Stimulated activated CD8-positive, alpha-beta memory T cell treated with anti-CD3 and anti-CD28 coated beads, Interleukin-4, amount 100 ng/mL, for 1 hour (primary cell): ENCODE data around the gene AGMO.

Experiments used
- DNase-seq, 2 donors: peaks; one replicate each; pipeline ENCODE4 v3.0.0-alpha.2; 2020; ENCODE audit warnings: low read depth in 2 of 2, low spot score in 1 of 2

The AGMO gene

DNA sequence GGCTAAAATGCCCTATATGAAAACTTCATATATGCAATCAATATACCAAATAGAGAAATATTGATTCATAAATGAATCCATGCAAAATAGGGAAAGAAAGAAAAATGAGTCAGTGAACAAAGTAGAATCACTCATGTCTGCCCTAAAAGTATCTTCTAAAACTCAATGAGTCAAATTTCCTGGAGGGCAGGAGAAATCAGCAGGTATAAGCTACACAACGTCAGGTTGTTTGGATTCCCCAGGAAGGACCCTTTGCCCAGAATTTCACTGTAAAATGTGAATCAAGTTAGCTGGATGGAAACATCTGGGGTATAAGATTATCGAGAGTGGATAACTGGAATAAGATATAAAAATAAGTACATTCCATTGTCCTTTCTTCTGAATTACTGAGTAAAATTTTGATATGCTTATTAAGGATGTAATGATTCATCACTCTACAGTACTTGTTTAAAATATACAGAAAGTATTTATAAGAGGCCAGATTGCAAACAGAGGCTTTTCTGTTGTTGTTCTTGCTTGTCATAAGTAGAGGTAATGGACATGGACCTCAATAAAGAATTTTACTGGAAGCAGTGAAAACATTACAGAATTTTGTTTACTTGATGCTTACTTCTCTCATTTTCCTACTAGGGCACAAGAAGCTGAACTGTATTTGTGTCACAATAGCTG lies 99.0 kb downstream of the AGMO start:
- no peak for DNase-seq

DNA sequence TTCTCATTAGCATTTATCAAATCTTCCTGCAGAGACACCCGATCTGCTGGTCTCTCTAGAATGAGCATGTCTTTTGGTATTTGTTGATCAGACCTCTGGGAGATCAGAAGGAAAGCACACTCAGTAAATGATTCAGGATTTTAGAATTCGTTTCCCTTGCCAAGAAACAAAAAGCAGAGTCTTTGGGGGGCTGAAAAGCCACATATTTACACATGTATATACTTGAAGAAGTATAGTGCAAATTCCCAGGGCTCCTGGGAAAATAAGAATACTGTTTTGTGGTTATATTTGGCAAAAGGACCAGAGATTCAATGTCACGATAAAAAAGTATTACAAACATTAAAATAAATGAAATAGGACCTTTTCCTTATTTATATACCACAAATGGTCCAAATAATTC lies 100.2 kb downstream of the AGMO start:
- DNase-seq: no peak

DNA sequence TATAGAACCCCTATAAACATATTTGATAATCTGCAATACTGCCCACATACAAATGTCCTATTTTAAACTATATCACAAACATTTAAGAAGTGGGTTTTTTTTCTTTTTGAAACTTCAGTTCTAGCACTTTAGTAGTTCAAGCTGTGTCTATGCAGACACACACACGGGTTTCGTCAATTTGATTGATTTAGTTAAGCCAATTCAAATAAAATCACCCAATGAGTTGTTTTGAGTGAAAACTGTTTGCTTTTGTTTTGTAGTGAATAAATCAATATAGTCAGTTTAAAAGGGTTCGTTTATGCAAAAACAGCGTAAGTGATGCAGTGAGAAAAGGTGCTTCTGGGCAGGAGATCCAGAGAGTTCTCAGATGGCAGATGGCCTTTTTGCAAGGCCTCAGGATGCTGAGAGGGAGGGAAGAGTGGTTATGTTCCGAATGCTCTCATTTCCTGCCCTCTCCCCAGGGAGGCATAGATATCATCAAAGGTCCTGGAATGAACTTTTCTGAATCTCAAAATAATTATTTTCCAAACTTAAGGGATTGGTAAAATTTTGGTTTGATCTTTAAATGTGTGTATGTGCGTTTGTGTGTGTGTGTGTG lies 102.7 kb downstream of the AGMO start:
- no peak for DNase-seq

DNA sequence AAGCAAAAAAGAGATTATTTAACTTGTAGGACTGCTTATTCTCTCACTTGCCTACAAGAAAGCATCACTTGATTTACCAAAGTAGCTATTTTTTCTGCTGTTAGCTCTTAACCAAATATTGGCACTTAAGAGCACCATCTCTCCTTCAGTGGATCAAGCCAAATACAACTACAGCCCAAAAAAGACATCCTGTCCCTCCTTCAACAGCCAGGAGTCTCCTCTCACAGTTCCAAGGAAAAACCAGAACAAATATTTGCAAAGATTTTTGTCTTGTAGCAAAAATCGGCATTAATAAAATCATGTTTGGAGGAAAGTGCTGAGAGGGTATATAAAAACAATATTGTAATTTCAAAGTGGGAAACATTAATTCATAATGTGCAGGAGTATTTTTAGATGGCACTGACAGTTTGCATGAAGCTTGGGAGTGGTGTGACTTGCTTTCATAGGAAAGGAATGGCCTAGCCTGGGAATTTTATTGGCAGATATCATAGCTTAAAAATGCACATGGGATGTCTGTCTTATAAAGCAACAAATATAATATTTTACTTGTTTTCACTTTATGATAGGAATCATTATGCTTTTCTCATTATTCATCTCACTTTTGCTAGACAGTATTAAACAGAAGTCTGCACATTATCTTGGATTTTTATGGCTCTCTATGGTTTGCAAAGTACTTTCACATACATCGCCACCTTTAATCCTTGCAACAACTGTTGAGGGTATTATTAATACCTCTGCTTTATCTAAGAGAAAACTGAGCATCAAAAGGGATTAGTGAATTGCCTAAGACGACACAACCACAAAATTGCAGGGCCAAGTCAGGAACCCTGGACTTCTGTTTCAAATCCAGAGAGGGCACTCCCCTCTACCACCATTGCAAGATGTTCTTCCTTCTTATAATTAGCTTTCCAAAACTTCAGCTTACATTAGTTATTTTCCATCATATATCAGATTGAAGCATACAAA lies 103.5 kb downstream of the AGMO start:
- DNase-seq: no peak

DNA sequence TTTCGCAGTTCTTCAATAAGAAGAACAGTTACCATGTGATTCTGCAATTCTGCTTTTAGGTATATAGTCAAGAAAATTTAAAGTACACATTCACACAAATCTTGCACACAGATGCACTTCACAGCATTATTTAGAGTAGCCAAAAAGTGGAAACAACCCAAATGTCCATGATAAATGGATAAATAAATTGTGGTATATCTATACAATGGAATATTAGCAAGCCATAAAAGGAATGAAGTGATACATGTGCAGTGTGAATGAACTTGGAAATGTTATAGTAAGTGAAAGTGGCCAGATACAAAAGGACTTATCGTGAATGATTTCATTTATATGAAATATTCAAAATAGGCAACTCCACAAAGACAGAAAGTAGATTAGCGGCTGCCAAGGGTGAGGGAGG lies 109.1 kb downstream of the AGMO start:
- DNase-seq: no peak

DNA sequence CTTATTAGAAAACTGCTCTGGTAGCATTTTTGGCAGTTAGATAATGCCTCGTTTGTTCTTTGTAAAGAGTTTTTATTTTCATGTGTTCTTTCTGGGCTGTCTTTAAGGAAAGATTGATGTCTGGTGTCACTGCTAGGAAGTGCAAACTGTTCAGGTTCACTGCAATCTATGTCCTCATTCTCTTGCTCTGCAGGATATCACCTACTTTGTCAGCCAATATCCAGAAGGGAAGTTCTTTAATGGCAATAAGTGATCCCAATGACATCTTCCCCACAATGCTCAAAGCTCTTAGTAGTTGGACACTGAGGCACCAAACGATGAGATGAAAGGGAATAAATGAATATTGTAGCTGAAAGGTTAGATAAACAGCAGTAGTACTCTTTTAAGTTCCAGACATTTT lies 115.1 kb downstream of the AGMO start:
- DNase-seq: no peak

DNA sequence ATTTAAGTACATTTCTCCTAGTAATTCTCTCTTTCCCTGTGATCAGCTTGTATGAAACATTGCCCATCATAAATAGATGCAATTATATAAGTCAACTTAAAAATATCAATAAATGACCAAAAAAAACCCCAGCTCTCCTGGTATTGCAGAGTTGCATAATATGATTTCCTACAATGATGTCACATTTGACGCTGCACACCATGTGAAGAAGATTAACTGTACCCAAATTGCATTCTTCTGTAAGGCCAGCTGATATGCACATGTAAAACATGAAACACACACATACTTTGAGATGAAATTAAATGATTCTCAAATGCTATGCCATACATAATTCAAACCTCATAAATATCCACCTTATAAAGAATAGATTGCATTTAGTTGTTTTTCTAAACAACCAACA lies 115.5 kb downstream of the AGMO start:
- DNase-seq: no peak

DNA sequence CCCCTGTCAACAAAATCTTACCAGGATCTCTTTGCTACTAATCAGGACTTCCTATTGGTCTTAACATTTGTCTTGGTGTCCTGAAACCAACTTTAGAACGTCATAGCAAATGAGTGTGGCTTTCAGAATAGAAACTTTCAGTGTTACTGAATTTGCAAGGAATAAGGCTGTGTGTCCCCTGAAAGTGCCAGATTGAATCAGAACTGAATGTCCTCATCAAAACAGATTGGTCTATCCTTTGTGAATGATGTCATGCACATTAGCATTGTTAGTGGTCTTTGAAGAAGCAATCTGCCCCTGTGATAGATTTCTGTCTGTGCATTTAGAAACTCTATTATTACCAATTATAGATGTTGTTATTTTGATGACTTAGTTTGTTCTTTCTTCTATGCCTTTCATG lies 119.9 kb downstream of the AGMO start:
- no peak for DNase-seq

DNA sequence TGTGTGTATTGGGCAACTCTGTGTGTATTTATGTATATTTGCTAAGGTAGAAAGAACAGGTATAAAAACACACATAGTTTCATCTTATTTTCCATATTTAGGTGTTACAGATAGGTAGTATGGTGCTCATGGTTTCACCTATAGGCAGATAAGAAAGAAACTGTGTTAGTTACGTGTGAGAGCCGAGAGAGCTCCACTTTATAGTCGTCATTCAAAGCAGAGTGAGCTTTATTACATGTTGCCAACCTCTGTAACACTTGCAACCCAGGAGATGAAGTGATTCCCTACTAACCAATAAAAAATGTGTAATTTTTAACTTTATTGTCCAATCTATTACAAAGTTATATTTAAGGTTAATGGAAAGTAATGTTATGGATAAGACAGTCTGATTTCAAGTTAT lies 121.3 kb downstream of the AGMO start:
- no peak for DNase-seq

DNA sequence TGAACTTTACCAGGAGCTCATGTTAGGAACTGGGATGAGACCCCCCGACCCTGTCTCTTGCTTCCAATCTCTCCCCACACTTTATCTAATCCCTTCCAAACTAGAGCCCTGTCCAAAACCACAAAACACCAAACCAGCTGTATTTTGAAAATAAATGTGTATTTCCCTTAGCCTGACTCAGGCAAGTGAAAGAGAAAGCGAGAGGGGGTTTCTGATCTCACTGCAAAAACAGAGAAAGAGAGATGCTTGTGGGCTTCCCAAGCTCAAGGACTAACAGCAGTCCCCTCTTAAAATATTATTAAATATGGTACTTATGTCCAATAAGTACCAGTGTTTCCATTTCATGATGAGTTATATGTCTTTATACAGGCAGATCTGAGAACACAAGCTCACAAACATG lies 122.0 kb downstream of the AGMO start:
- no peak for DNase-seq

DNA sequence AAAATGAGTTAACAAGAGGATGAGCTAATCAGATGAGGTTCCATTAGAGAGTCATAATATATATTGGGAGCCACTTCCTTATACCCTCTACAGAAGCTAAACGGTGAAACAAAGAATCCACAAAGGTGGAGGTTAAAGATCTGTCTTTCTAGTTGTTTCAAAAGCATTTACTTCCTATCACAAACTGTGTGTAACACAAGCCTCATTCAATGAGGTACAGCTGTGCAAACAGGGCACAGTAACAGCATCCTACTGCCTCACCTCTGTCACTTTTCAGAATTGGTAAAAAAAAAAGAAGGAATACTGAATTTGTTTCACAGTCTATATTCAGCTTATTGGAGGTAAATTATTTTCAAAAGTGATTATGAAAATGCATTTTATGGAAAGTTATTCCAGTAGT lies 128.7 kb downstream of the AGMO start:
- DNase-seq: no peak

DNA sequence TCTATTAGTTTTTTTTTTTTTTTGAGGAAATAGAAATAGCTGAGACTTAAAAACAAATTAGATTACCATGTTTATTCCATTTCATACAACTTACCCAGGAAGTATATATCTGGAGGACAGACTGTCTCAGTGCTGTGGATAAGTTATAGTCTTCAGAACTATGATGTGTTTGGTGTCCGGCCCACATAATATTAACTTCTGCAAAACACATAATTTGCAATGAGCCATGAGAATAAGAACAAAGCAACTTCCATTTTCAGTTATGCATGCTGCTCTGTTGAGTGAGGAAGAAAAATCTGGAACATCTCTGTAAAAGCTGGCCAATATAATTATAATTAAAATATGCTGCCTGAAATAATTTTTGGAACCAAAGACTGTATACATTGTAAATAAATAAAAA lies 130.9 kb downstream of the AGMO start:
- no peak for DNase-seq

DNA sequence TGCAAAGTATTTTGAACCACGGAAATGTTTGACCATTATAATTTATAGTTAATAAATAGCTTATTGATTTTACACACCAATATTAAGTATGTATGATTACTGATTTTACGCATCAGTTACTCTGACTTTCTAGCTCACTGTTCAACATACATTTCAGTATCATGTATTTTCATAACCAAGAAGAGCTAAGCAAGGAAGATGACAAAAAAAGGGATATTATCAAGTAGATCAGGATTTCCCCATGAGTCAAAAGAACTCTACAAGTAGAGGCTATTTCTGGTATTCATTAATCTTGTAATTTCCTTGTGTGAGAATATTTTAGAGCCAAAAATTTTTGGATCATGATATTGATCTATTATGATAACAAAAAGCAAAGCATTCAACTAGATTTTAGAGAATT lies 131.6 kb downstream of the AGMO start:
- DNase-seq: no peak

DNA sequence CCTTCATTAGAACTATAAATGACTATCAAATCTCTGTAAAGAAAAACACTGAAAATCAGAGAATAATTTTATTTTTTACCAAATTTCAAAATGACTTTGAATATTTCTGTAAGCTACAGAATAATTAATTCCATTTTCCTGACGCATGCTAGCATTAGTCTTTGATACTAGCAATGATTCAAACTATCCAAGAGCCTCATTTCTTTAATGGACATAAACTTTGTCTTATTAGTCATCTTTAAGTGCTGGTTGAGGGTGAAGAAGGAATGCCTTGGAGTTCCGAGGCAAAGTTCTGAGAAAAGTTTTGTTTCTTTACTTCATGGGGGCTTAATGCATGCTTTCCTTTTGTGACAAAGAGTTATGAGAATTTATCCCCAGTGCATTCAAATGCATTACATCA lies 137.3 kb downstream of the AGMO start:
- no peak for DNase-seq

DNA sequence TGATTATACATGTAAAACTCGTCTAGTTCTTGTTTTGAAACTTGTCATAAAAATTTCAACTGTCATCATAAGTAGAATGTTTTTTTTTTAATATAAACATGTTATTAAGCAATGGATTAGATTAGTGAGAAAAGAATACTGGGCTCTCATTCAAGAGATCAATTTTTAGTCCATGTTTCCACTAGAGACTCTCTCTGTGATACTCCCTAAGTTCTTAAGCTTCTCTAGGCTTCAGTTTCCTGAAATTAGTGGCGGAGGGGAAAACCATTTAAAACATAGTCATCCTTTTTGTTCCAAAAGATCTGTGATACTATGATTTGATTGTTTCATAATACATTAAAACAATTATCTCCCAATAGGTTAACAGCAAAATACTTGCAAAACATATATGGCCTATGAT lies 142.2 kb downstream of the AGMO start:
- DNase-seq: no peak

DNA sequence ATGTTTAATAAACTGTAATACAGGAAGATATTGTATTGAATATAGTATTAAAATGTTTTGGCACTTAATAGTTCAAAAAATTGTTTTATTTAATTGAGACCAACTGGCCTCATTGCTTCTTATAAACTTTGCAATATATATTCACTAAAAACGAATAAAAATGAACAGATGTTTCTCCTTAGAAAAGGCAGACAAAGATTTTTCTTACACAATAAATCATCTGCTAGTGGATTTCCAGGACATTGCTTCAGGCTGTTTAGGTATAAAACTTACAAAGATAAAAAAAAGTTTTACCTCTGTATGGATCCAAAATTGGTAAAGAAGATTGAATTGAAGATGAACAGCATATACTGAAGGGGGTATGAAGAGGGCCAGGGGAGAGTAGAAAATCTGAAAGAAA lies 143.6 kb downstream of the AGMO start:
- no peak for DNase-seq

DNA sequence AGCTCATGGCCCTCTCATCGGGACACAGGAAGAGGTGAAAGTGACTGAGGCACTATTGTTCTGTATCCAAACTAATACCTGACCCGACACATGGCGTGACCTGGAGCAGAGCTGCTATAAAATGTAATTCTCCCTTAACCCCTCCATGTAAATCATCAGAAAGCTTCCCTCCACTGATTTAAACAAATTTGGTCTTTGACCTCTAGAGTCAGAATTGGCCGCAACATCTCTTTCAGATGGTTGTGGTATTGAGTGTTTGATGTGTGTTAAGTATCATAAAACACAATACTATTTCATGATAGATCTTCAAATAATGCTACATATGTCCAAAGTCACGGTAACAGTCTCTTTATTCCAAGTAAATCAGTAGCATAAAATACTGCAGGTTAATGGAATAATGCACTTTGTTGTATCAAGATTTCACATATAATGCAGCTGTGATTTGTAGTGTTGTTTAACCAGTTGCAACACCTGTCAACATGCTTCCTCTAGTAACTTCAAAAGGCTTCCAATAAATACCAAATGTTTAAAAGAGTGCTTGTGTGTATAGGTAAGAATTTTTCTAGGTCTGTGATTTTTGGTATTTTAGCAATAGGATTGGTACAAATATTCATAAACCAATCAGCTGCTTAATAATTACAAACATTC lies 144.3 kb downstream of the AGMO start:
- no peak for DNase-seq

DNA sequence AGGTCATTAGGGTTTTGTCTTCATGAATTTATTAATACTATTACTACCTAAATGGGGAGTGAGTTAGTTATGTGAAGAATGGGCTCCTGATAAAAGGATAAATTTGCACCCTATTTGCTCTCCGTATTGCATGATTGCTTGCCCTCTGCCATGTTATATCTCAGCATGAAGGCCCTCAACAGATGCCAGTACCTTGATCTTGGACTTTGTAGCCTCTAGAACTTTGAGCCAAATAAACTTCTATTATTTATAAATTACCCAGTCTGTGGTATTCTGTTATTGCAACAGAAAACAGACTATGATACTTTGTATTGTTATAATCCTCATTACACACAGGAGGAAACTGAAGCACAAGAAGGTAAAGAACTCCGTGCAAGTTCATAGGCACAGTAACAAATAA lies 150.8 kb downstream of the AGMO start:
- DNase-seq: no peak

DNA sequence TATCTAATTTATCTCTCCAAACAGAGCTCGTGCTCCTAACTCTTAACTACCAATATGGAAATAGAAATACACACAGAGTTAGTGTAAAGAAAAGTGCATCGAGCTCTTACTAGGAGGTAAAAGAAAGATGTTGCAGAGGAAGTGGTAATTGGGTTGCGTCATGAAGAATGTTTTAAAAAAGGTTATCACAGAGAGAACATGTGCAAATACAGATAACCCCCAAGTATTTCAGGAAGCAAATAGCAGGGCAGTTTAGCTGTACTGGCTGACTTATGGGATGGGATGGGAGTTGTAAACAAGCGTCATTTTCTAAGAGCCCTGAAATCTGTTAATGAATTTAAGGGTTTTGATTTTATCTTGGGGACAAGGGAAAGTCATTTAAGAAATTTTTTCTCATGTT lies 153.9 kb downstream of the AGMO start:
- no peak for DNase-seq

DNA sequence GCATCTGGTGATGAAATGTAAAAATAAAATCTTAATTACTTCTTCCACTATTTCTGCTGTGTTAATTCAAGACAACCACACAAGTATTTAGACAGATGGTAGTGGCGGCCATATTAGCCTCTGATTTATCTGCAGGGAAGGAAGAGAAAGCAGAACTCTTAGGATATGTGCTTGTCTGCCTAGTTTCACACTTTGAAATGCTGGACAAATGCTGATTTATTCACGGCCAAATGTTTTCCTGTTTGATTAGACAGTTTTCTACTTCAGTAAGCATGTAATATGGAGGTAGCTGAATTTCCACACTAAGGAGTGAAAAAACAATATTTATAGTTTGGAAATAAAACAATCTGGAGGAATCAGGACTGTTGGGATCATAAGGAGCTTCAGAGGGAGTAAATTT lies 158.1 kb downstream of the AGMO start:
- no peak for DNase-seq

DNA sequence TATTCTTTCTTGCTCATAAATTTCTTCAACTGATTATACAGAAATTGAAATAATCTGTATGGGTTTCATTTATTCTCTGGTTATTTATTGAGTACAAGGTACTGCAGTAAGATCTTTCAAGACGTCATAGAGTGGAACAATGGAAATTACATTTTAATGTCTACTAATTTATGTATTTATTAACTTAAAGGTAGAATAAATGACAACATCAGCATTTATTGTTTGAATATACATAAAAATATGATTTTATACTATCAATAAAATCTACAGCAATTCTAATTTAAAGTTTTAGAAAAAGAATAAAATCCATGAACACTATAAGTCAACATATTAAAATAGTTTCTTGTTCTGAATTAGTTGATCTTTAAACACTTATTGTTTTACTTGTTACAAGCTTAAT lies 158.5 kb downstream of the AGMO start:
- DNase-seq: no peak
